GM18907 (cell line): Measurements from ENCODE around the gene SUCLG2.

Experiments
- ATAC-seq: cut with Tn5 transposase; IDR thresholded peaks from one replicate; pipeline ENCODE4 v1.9.1; 2021; ENCODE audit warnings: mild to moderate bottlenecking, moderate library complexity; ENCODE audit not compliant: unreplicated experiment

The SUCLG2 gene

DNA sequence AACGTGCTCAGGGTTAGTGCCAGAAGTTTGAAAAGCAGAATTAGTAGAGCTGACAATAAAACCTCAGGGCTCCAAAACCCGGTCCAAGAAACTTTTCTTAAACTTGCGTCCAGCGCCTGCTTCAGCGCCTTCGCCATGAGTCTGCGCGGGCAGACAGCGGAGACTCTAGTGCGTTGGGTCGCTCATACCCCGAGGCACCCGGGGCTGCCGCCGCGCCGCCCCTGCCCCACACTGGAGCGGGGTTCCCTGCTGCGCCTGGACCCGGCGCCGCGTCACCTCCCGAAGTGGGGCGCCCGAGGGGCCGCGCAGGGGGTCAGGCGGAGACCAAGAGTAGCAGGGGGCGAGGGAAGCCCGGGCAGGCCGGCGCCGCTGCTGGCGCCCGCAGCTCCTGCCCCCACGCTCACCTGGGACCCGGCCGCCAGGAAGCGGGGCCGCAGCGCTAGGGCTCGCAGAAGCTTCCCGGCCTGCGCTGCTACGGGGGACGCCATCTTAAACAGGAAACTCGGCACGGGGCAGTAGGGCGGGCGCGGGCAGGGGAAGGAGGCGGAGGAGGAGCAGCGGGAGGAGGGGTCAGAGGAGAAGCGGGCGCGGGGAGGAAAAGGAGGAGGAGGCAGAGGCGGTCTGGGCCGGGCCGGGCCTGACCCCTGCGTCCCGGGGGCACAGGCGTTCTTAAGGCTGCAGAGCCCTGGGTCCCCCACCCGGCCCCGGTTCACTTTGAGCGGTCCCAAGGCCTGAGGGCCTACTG lies at the start of gene SUCLG2:
Gene SUCLG2, minus strand, starts transcription at position 514 of the 745 bp plus-strand sequence. Its CDS starts 26 bp downstream, at position 488.
- peak; percentile 65 for ATAC-seq

DNA sequence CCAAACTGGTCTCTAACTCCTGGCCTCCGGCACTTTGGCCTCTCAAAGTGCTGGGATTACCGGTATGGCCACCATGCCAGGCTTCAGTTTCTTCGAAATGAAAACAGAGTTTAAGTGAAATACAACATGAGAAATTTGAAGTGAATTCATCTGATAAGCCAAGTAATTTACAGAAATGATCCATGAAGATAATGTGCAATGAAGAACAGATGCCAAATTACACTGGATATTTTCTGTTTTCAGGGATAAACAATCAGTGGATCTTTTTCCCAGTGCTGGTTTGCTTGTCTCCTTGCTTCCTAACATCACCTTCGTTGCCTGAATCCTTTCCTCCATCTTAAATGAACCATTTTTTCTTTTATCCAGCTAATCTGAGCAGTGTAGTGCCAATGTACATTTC lies 46.2 kb upstream of the SUCLG2 start:
- ATAC-seq: no peak

DNA sequence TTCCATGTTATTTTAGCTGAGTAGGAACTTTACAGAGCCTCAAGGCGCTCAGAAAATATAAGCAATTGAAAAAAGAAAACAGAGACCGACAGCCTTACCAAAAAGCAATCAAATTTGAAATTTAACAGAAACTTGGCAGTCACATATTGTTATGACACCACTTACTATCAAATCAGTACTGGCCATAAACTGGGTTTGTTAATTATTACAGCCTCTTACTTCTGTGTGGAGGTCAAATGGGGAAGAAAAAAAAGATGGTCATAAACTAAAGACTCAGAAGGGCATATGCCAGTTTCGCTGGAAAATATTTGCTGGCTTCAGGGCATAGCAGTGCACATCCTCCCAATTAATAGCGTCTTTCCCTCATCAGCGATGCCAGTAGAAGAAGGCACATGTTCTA lies 45.5 kb upstream of the SUCLG2 start:
- no peak for ATAC-seq

GRCh38 chr3:67692621-67693020 lies 38.2 kb upstream of the SUCLG2 start:
- ATAC-seq: no peak

DNA sequence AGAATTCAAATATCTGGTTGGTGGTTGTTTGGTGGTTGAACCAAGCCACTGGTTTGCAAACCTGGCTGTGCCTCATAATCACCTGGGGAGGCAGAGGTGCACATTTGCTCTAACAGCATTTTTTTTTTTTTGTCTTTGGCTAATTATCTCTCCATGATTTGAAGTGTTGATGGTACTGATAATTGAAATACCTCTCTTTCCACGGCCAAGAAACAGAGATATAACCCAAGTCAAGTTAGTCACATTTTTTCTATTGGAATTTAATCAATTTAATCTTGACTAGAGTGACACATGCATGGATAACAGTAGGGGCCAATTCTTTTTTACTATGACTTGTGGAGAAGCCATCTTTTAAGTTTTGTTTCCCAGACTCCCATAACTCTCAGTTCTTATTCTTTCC lies 37.5 kb upstream of the SUCLG2 start:
- ATAC-seq: no peak

DNA sequence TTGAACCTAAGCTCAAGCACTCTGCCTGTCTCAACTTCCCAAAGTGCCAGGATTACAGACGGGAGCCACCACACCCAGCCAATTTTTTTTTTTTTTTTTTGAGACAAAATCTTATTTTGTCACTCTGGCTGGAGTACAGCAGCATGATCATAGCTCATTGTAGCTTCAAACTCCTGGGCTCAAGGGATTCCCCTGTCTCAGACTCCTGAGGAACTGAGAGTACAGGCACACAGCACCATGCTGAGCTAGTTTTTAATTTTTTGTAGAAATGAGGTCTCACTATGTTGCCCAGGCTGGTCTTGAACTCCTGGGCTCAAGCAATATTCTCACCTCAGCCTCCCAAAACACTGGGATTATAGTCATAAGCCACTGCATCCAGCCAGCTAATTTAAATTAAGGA lies 36.8 kb upstream of the SUCLG2 start:
- peak; percentile 61 for ATAC-seq

- no peak for ATAC-seq
These were observed 35.4 kb upstream of the SUCLG2 start for GRCh38 chr3:67689806-67690205.

- no peak for ATAC-seq
These were observed 33.8 kb upstream of the SUCLG2 start for GRCh38 chr3:67688231-67688630.

- ATAC-seq: peak; percentile 8
These were observed 31.7 kb upstream of the SUCLG2 start for GRCh38 chr3:67686069-67686468.

GRCh38 chr3:67685499-67685898 lies 31.1 kb upstream of the SUCLG2 start:
- ATAC-seq: peak; percentile 99

- ATAC-seq: no peak
These were observed 29.8 kb upstream of the SUCLG2 start for GRCh38 chr3:67684211-67684610.

- no peak for ATAC-seq
These were observed 29.1 kb upstream of the SUCLG2 start for GRCh38 chr3:67683522-67683921.

DNA sequence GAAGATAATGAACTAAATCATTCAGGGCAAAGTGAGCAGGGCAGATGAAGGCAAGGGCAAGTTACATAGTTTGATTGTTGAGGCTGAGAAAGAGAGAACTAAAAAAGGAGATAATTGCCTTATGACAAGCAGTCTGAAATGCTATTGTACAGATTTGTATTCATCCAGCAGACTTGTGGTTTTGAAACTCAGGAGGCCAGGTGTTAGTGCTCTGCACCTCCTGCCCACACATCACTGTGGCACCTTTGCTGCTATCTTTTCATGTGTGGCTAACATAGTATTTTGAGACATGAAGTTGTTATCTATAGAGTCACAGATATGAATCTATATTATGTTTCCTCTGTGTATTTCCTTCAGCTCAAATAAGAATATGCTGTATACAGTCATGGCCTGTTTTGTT lies 24.3 kb upstream of the SUCLG2 start:
- peak; percentile 76 for ATAC-seq

GRCh38 chr3:67674055-67674454 lies 19.6 kb upstream of the SUCLG2 start:
- no peak for ATAC-seq

DNA sequence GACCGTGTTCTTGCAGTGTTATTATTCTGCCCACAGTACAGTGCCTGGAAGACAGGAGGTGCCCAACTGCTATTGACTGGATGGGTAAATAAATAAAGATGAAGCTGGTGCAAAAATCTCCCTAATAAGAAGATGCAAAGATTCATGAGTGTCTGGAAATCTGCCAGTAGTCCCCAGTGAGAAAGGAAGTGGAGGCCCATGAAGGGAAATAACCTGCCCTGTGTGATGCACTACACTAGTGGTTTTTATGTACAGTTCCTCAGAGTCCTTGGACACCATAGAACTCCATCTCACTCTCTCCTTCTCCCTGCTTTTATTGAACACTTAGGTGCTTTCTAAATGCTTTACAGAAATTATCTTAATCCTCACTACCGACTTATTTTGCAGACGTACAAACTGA lies 8.3 kb upstream of the SUCLG2 start:
- peak; percentile 68 for ATAC-seq

- ATAC-seq: no peak
These were observed 6.7 kb upstream of the SUCLG2 start for GRCh38 chr3:67661089-67661488.

DNA sequence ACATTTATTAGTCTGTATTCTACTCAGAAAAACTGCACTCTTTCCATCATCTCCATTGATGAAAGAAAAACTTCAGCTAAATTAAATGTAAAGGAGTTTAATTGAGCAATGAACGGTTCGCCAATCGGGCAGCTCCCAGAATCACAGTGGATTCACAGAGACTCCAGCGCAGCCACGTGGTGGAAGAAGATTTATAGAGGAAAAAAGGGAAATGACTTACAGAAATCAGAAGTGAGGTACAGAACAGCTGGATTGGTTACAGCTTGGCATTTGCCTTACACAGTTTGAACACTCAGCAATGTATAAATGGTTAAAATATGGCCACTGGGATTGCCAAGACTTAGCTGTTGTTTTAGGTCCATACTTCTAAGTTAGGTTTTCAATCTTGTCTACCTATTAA lies 2.8 kb upstream of the SUCLG2 start:
- ATAC-seq: no peak

GRCh38 chr3:67656614-67657013 lies 2.2 kb upstream of the SUCLG2 start:
- no peak for ATAC-seq

DNA sequence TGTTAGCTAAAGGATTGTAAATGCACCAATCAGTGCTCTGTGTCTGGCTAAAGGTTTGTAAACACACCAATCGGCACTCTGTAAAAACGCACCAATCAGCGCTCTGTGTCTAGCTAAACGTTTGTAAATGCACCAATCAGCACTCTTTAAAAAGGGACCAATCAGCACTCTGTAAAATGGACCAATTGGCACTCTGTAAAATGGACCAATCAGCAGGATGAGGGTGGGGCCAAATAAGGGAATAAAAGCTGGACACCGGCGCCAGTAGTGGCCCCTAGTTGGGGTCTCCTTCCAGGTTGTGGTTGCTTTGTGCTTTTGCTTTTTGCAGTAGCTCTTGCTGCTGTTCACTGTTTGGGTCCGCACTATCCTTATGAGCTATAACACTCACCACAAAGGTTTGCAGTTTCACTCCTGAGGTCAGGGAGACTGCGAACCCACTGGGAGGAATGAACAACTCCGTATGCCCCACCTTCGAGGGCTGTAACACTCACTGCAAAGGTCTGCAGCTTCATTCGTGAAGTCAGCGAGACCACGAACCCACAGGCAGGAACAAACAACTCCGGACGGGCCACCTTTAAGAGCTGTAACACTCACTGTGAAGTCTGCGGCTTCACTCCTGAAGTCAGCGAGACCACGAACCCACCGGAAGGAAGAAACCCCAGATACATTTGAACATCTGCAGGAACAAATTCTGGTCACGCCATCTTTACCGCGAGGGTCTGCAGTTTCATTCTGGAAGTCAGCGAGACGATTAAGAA lies 1.1 kb upstream of the SUCLG2 start:
- ATAC-seq: peak; percentile 81

DNA sequence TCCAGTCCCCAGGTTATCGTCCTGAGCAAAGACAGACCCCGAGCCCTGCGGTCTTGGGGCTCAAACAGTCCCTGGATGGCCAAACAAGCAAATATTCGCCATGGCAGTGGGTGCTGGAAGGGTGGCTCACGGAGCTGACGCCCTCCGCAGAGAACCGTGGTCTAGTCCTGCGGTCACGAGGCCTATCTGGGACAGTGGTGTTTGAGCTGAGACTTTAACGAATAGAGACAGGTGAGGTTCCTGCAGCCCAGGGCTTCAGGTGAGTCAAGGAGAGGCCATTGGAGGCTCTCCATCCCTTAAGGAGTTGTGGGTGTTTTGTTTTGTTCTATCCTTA lies 399 bp upstream of the SUCLG2 start:
- ATAC-seq: no peak

GRCh38 chr3:67653425-67654098 lies 850 bp downstream of the SUCLG2 start:
- peak; percentile 27 for ATAC-seq

- ATAC-seq: no peak
These were observed 4.3 kb downstream of the SUCLG2 start for GRCh38 chr3:67650084-67650483.
